Activated T-cell treated with anti-CD3 and anti-CD28 coated beads, Interleukin-2, amount 50 U/mL, for 48 hours (primary cell): ENCODE results near the gene ASAP2.

Experiments used
- DNase-seq, 2 experiments: peaks; one replicate each; pipeline ENCODE4 v3.0.0-alpha.2; 2020

Gene ASAP2

DNA sequence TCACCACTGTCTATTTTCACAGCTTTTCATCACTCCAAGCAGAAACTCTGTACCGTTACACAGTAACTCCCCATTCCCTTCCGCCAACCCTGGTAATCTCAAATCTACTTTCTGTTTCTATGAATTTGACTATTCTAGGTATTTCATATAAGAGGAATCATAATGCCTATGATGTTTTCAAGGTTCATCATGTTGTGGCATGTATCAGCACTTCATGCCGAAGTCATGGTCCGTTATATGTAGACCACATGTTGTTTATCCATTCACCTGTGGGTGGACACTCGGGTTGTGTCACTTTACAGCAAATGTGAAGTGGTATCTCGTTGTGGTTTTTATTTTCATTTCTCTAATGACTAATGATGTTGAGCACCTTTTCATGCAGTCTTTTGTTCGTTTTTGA is 238.5 kb downstream of the ASAP2 start:
- no peak for DNase-seq

DNA sequence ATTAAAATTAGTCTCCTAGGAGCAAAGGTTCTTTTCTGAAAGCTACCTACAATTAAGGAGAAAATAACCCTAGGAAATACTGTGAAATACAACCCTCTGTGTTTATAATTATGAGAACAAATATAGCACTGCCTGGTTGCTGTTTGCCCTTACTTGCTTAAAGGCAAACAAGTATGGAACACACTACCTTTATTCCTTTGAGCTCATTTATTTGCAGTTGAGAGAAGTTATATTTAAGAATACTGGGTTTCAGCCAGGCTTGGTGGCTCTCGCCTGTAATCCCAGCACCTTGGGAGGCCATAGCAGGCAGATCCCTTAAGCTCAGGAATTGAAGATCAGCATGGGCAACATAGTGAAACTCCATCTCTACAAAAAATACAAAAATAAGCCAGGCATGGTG is 244.6 kb downstream of the ASAP2 start:
- no peak for DNase-seq
